GM18498 (cell line): Measurements from ENCODE around the gene HSPA1B.

Source experiments
- ATAC-seq: cut with Tn5 transposase; IDR thresholded peaks from one replicate; pipeline ENCODE4 v1.9.1; 2021; ENCODE audit warnings: mild to moderate bottlenecking, moderate library complexity; ENCODE audit not compliant: unreplicated experiment

The HSPA1B gene

GRCh38 chr6:31877651-31878161 lies 50.2 kb downstream of the HSPA1B start:
- ATAC-seq = no peak

GRCh38 chr6:31878222-31878621 lies 50.7 kb downstream of the HSPA1B start:
- no peak for ATAC-seq

- no peak for ATAC-seq
Measured at GRCh38 chr6:31878726-31879125, 51.2 kb downstream of the HSPA1B start, which contains the start of gene SLC44A4. SLC44A4 (minus strand) TSS chr6:31878997; CDS start chr6:31878980, 17 bp downstream.

GRCh38 chr6:31879143-31879542 lies 51.6 kb downstream of the HSPA1B start:
- no peak for ATAC-seq
